Activated naive CD8-positive, alpha-beta T cell treated with anti-CD3 and anti-CD28 coated beads for 36 hours (primary cell): Measurements from ENCODE around the gene PTPRD. TPM values are rescaled to one million over a fixed set of nuclear protein-coding genes. Genes with fewer than 3 reads are reported as not detected.

Experiments
- DNase-seq: peaks from one replicate; pipeline ENCODE4 v3.0.0; 2021
- H3K27ac Mint-ChIP-seq: one replicate; pipeline ENCODE4 v1.8.0; 2022; ENCODE audit warnings: mild to moderate bottlenecking, moderate library complexity, mixed read lengths
- H3K27me3 Mint-ChIP-seq: one replicate; pipeline ENCODE4 v1.8.0; 2022; ENCODE audit warnings: mild to moderate bottlenecking, mixed read lengths
- H3K36me3 Mint-ChIP-seq: one replicate; pipeline ENCODE4 v1.8.0; 2021; ENCODE audit warnings: mild to moderate bottlenecking, mixed read lengths
- H3K4me1 Mint-ChIP-seq: one replicate; pipeline ENCODE4 v1.8.0; 2021; ENCODE audit warnings: mixed read lengths
- H3K4me3 Mint-ChIP-seq: one replicate; pipeline ENCODE4 v1.8.0; 2022; ENCODE audit warnings: mild to moderate bottlenecking, moderate library complexity, mixed read lengths
- H3K9me3 Mint-ChIP-seq: one replicate; pipeline ENCODE4 v1.8.0; 2022; ENCODE audit warnings: mixed read lengths
- total RNA-seq, 2 experiments: library from RNA; stranded (reverse); gene quantifications; one replicate each; pipeline ENCODE4 v1.2.3, GENCODE V29; 2021

The PTPRD gene
- total RNA-seq, 2 experiments from 2014 or later, result 0.16 to 0.18 TPM

DNA sequence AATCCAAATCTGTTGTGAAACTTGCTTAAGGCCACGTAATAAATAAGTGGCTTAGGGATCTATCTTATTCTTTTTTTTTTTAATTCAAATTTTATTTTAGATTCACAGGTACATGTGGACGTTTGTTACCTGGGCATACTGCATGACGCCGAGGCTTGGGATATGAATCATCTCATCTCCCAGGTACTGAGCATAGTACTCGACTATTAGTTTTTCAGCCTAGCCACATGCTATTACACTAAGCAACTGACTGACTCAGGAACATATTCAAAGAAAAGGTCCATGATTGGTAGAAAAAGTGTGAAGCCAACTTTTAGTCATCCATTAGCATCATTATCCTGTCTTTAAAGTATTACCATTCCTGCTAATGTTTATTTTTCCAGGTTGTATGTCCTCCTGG, 1709.7 kb downstream of the PTPRD start:
- H3K9me3 Mint-ChIP-seq, result peaks cover 5% of the 10 kb centered on the region
- no peaks in the 10 kb centered on the region for H3K4me1 Mint-ChIP-seq
- H3K27ac Mint-ChIP-seq, result no peak overlapping the region
- DNase-seq, result no peak
- no peaks in the 10 kb centered on the region for H3K36me3 Mint-ChIP-seq
- no peaks in the 10 kb centered on the region for H3K27me3 Mint-ChIP-seq
- no peak overlapping the region for H3K4me3 Mint-ChIP-seq

DNA sequence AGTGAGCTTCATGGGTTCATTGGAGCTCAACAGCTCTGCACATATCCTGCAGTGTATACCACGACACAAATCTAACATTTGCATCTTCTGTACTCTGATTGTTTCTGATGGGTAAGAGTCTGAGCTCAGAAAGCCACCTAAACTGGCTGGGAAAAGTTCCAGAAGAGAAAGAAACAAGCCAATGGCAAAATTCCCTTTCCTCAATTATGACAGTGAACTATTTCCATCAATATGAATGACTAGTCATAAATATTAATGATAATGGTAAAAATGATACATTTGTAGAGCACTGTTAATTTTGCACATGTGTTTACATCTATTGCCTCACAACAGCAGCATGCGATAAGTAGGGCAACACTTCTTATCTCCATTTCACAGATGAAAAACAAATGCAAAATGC, 1711.7 kb downstream of the PTPRD start:
- Mint-ChIP-seq H3K9me3 (no peaks in the 10 kb centered on the region), H3K4me3 (no peak overlapping the region), H3K36me3 (no peaks in the 10 kb centered on the region), H3K27ac (no peak overlapping the region), H3K27me3 (no peaks in the 10 kb centered on the region), H3K4me1 (no peaks in the 10 kb centered on the region)
- no peak for DNase-seq

DNA sequence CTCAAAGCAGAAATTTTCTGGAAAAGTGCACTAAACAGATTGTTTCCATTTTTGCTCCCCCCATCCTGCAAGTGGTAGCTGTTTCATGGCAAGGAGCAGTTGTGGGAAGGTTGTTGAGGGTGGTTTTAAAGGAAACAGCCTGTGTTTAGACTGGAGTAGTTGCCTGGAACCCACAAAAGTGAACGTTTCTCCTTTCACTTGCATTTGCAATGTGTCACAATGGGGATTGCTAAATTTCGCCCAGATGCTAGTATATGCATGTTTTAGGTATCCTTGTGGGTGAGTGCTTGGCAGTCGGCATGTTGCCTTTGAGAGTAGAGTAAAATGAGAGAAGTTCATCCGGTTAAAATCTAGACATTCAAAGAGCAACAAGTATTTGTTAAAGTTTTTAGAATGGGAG, 1713.3 kb downstream of the PTPRD start:
- no peaks in the 10 kb centered on the region for H3K9me3 Mint-ChIP-seq
- no peak overlapping the region for H3K27ac Mint-ChIP-seq
- H3K4me3 Mint-ChIP-seq, result no peak overlapping the region
- peaks cover 8% of the 10 kb centered on the region for H3K27me3 Mint-ChIP-seq
- no peaks in the 10 kb centered on the region for H3K4me1 Mint-ChIP-seq
- no peaks in the 10 kb centered on the region for H3K36me3 Mint-ChIP-seq
- no peak for DNase-seq

DNA sequence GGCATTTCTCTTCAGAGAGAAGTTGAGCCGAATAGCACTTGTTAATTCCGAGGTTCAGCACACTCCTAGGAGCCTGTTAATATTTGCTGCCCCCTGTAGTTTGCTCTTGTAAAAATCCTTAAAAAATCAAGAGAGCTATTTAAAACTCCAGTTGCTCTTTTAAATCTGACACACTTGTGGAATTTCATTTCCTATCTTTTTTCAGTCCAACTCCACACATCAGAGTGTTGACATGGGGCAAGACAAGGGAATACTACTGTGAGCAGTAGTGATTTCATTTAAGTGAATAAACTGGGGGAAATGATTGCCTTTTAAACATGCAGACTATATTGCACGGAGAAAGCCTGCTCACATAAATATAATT, 1717.0 kb downstream of the PTPRD start:
- no peaks in the 10 kb centered on the region for H3K9me3 Mint-ChIP-seq
- H3K27me3 Mint-ChIP-seq, result peaks cover 8% of the 10 kb centered on the region
- H3K4me1 Mint-ChIP-seq, result no peaks in the 10 kb centered on the region
- H3K36me3 Mint-ChIP-seq, result no peaks in the 10 kb centered on the region
- H3K4me3 Mint-ChIP-seq, result no peak overlapping the region
- no peak overlapping the region for H3K27ac Mint-ChIP-seq
- no peak for DNase-seq

DNA sequence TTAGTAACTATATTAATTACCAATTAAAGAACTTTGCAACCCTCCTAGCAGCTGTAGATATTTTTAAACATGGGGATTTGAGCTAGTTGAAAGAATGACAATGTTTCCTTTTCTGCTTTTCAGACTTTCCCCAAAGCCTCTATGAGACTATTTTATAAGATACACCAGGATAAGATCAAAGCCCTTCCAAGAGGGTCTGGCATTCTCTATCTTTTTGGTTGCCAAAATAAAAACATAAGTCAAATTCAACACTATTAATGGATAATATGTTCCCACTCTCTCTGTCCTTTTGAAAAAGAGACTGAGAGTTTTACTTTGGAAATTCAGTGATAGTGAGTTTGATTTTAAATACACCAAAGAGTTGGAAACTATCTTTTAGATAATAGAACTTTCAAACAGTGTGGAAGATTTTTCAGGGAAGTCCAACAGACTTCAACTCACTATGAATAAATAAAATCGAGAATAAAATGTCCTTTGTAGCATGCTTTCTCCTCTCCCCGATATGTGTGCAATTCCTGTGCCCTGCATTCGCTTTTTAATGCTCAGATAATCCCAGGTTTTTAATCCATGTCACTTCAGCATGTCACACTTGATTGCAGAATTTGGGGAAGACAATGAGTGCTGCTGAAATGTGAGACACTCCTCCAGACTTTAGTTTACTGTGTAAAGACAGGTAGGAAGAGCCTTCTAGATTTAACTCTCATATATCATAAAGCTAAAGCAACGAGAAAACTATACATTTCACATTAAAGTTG, 1717.5 kb downstream of the PTPRD start:
- no peaks in the 10 kb centered on the region for H3K9me3 Mint-ChIP-seq
- no peaks in the 10 kb centered on the region for H3K4me1 Mint-ChIP-seq
- no peak overlapping the region for H3K27ac Mint-ChIP-seq
- no peak overlapping the region for H3K4me3 Mint-ChIP-seq
- peaks cover 8% of the 10 kb centered on the region for H3K27me3 Mint-ChIP-seq
- no peaks in the 10 kb centered on the region for H3K36me3 Mint-ChIP-seq
- no peak for DNase-seq

DNA sequence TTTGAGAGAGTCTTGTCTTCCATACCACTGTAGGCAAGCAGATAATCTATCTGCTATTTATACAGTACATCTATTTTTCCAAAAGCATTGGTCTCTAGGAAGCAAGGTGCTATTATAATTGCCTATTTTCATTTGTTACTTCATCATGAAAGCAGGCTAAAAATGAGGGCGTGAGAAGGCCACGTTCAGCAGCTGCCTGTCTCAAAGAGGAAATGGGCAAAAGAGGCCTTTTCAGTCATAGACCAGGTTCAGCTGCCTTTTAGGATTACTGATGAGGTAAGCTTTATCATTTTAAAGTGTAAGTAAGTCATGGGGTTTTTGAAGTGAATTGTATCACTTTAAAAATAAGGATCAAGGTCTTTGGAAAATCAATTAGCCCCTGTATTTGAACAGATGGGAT, 1722.1 kb downstream of the PTPRD start:
- Mint-ChIP-seq H3K4me1 (no peaks in the 10 kb centered on the region), H3K27ac (no peak overlapping the region), H3K4me3 (no peak overlapping the region), H3K36me3 (no peaks in the 10 kb centered on the region), H3K9me3 (no peaks in the 10 kb centered on the region), H3K27me3 (peaks cover 5% of the 10 kb centered on the region)
- no peak for DNase-seq

DNA sequence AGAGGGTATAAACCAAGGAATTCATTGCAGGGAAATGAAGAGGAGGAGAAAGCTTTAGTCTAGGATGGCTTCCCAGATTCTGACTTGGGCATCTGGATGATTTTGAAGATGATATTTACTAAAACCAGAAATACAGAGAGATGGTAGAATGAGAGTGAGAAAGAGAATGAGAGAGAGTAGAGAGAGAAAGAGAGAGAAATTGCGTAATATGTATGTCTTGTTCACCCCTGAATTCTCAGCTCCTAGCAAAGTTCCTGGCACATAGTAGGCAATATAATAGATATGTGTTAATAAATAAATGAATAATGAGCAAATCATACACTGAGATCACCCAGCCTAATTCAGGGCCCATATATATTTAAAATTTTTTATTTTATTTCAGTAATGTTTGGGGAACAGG, 1723.7 kb downstream of the PTPRD start:
- Mint-ChIP-seq H3K27me3 (no peaks in the 10 kb centered on the region), H3K4me1 (no peaks in the 10 kb centered on the region), H3K9me3 (no peaks in the 10 kb centered on the region), H3K36me3 (no peaks in the 10 kb centered on the region), H3K4me3 (no peak overlapping the region), H3K27ac (no peak overlapping the region)
- DNase-seq, result no peak

DNA sequence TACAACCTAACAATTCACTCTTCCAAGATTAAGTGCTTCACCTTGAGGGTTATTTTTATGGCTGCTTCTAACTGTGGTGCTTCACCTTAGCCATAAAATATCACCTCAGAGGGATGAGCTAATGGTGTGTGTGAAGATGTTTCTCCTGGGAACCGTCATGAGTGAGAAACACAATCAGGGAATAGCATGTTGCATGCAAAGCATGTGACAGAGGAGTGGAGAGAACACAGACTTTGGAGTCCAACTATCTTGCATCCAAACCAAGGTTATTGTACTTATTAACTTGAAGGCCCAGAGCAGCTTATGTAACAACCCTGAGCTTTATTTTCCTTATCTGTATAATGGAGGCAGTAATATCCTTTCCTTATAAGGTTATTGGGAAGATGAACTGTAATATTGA, 1724.2 kb downstream of the PTPRD start:
- H3K4me3 Mint-ChIP-seq, result no peak overlapping the region
- no peaks in the 10 kb centered on the region for H3K36me3 Mint-ChIP-seq
- H3K27ac Mint-ChIP-seq, result no peak overlapping the region
- no peaks in the 10 kb centered on the region for H3K27me3 Mint-ChIP-seq
- H3K4me1 Mint-ChIP-seq, result no peaks in the 10 kb centered on the region
- no peaks in the 10 kb centered on the region for H3K9me3 Mint-ChIP-seq
- no peak for DNase-seq

DNA sequence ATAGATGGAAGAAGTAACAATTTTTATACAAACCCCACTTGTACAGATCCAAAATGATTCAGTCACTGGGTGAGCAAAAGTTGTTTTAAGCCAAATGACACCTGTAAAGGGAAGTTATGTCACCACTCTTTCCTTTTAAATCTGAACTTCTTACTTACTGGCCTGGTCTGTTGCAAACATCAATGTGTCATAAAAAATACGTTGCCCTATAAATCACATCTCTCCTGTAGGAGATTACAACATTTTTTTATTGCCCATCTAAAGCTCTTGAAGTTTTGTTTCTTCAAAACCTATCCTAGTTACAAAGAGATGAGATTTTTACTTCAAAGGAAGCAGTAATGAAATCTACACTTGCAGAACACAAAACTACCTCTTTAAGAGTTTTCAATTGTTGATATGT, 1725.4 kb downstream of the PTPRD start:
- no peak overlapping the region for H3K4me3 Mint-ChIP-seq
- no peaks in the 10 kb centered on the region for H3K9me3 Mint-ChIP-seq
- DNase-seq, result no peak
- no peaks in the 10 kb centered on the region for H3K4me1 Mint-ChIP-seq
- H3K36me3 Mint-ChIP-seq, result no peaks in the 10 kb centered on the region
- no peaks in the 10 kb centered on the region for H3K27me3 Mint-ChIP-seq
- no peak overlapping the region for H3K27ac Mint-ChIP-seq

DNA sequence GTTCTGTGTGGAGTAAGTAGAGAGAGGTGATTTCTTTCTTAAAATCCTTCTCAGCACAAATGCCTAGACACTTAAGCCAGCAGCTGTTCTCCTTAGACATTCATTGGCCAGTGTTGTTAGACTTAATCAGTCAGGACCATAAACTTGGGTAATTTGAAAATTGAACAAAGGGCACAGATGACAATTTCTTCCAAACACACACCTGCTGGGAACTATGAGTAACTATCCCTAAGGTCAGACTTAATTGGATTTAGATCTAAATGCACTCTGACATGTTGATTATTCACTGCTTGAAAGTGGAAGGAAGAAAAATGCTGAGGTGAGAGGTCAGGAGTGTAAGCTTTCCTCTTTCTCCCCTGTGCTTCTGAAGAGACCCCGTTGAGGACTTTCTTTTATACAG, 1729.5 kb downstream of the PTPRD start:
- H3K36me3 Mint-ChIP-seq, result no peaks in the 10 kb centered on the region
- H3K9me3 Mint-ChIP-seq, result no peaks in the 10 kb centered on the region
- H3K4me3 Mint-ChIP-seq, result no peak overlapping the region
- no peaks in the 10 kb centered on the region for H3K27me3 Mint-ChIP-seq
- H3K27ac Mint-ChIP-seq, result no peak overlapping the region
- no peaks in the 10 kb centered on the region for H3K4me1 Mint-ChIP-seq
- DNase-seq, result no peak

DNA sequence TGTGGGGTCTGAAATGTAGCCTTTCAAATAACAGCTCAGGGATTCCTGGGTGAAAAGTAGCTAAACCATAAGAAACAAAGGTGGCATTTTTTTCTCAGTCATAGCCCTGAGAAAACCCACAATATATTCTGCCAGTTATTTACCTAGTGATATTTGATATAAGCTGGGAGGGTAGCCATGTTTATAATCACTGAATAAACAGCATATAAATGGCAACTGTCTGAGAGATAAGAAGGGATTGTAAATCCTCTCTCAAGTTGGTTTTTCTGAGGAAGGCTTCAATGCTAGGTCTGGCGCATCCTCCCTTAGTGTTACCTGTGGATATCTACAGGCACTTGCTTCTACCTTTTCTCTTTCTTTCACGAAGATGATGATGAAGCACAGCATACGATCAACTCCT, 1732.7 kb downstream of the PTPRD start:
- H3K36me3 Mint-ChIP-seq, result no peaks in the 10 kb centered on the region
- no peak overlapping the region for H3K27ac Mint-ChIP-seq
- H3K4me1 Mint-ChIP-seq, result no peaks in the 10 kb centered on the region
- no peak for DNase-seq
- no peaks in the 10 kb centered on the region for H3K27me3 Mint-ChIP-seq
- no peak overlapping the region for H3K4me3 Mint-ChIP-seq
- no peaks in the 10 kb centered on the region for H3K9me3 Mint-ChIP-seq

DNA sequence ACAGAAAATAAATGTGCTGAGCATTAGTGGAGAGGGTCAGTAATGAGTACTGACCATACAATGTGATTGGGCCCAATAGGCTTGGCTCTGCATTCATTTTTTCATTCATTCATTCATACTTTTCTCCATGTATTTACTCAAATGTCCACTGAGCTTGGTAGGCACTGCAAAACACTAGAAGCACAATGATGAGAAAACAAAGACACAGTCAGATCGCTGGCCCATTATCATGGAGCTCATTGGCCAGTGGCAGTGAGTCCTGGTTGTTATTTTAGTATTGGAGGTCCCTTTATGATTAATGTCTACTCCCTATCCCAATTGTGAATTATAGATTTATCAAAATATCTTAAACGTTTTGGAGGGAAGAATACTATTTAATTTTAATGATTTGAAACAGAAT, 1733.5 kb downstream of the PTPRD start:
- Mint-ChIP-seq H3K4me1 (no peaks in the 10 kb centered on the region), H3K27me3 (no peaks in the 10 kb centered on the region), H3K36me3 (no peaks in the 10 kb centered on the region), H3K9me3 (no peaks in the 10 kb centered on the region), H3K27ac (no peak overlapping the region), H3K4me3 (no peak overlapping the region)
- DNase-seq, result no peak

DNA sequence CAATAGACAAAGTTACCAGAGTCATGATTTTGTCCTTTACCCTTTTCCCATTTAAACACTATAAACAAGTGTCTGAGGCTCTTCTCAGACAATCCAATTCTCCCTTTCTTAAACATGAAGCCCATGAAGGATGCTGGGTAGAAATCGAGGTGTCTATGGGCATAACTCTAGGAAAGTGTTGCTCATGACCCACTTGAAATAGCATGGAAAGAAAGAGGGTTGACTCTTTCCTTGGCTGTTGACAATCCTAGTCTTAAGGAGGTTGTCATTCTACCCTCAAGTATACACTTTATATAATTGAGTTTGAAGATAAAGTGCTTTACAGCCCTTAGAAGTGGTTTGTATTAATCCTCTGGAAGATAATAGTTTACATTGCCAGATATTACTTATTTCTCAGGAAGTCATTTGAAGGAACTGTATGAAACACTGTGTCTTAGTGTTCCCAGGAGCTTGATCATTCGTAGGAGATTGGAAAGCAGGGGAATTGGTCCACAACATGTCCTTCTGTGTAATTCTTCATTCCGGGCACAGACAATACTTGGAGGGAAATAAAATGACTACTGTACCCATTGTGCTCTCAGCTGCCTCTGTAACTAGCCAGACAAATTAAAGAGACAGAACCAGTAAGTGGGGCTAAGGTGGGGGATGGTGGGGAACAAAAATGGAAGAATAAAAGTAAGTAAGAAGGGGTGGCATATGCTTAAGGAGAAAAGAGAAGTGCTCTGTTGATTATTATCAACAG, 1734.9 kb downstream of the PTPRD start:
- H3K9me3 Mint-ChIP-seq, result no peaks in the 10 kb centered on the region
- no peak overlapping the region for H3K27ac Mint-ChIP-seq
- DNase-seq, result no peak
- no peak overlapping the region for H3K4me3 Mint-ChIP-seq
- no peaks in the 10 kb centered on the region for H3K4me1 Mint-ChIP-seq
- H3K27me3 Mint-ChIP-seq, result no peaks in the 10 kb centered on the region
- H3K36me3 Mint-ChIP-seq, result no peaks in the 10 kb centered on the region

DNA sequence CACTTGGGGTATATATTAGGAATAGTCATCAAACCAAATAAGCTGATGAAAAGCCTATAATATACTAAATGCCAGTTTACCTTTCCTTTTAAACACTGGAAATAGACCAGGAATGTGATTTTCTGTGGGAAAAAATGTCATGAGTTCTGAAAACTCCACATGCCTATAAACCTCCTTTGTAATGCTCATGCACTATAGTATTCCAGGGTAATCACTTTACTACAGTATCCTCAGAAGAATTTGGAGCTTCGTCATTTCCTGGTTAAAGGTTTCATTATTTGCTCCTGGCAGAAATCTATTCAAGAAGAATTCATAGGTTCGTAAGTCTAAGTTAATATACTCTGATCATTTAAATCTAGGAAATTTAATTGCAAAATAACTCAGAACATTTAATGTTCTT, 1736.5 kb downstream of the PTPRD start:
- DNase-seq, result no peak

DNA sequence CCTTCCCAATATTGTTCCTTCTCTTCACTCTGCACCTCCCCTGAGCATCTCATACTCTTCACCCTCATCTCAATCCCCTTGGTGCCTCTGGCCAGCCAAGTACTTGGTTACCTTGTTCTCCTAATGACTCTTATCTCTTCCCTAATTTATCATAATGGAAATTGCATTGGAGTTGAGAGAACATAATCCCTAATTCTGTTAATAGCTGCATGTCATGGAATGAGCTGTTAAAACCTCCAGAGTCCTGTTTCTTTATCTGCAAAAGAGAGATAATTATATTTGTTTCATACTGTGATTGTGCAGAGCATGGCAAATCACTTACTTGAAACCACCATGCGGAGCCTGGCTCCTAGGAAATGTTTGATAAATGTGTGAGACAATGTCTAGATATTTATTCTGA, 1738.3 kb downstream of the PTPRD start:
- Mint-ChIP-seq H3K27ac (no peak overlapping the region), H3K4me1 (no peaks in the 10 kb centered on the region), H3K9me3 (no peaks in the 10 kb centered on the region)

More for the DNA sequence above, 1736.5 kb downstream of the PTPRD start:
- Mint-ChIP-seq H3K4me3 (no peak overlapping the region), H3K9me3 (no peaks in the 10 kb centered on the region), H3K27ac (no peak overlapping the region), H3K36me3 (no peaks in the 10 kb centered on the region), H3K27me3 (no peaks in the 10 kb centered on the region), H3K4me1 (no peaks in the 10 kb centered on the region)

DNA sequence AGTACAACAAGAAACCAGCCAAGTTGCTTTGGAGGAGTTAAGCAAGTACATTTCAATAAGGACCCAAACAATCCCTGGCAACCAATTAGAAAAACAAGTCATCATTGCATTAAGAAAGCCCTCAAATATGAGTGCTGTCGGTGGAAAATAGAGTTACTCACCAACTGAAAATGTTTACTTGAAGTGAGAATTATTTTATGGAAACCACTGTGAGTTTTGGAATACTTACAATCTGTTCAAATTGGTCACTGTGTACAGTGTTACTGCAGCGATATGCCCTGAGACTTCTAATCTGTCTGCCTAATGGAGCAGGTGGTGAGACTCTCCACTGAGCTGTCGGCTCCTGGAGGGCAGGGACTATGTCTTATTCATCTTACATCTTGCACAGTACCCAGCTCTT, 1740.0 kb downstream of the PTPRD start:
- no peak for DNase-seq
- no peaks in the 10 kb centered on the region for H3K9me3 Mint-ChIP-seq
- no peaks in the 10 kb centered on the region for H3K36me3 Mint-ChIP-seq
- no peak overlapping the region for H3K27ac Mint-ChIP-seq
- no peak overlapping the region for H3K4me3 Mint-ChIP-seq
- peaks cover 6% of the 10 kb centered on the region for H3K27me3 Mint-ChIP-seq
- no peaks in the 10 kb centered on the region for H3K4me1 Mint-ChIP-seq

More for the DNA sequence above, 1738.3 kb downstream of the PTPRD start:
- Mint-ChIP-seq H3K4me3 (no peak overlapping the region), H3K36me3 (no peaks in the 10 kb centered on the region), H3K27me3 (peaks cover 6% of the 10 kb centered on the region)
- no peak for DNase-seq
